Measurements from ENCODE around the gene FKBP5. TPM values are rescaled to one million over a fixed set of nuclear protein-coding genes. Genes with fewer than 3 reads are reported as not detected.

Gene FKBP5
- total and polyA plus RNA-seq, 10 of the 15 experiments (the other 5 are each of a cell fraction or from before 2014, with no cell fraction given), result 29.0 to 123 (median 62.3) TPM

- Histone ChIP-seq H3K4me3 (no peak overlapping the region), H3K9me3 (replicated peaks; ENCODE audit: control insufficient read depth, insufficient read depth, low read length) (no peaks in the 10 kb centered on the region), H3K79me2 (ENCODE audit: control insufficient read depth, insufficient read depth, low read length) (no peaks in the 10 kb centered on the region), H3K4me2 (ENCODE audit: control insufficient read depth, insufficient read depth) (no peak overlapping the region), H2AFZ (ENCODE audit: control insufficient read depth, low read depth, low read length) (no peak overlapping the region), H3K9ac (ENCODE audit: control insufficient read depth, insufficient read depth, low read length) (no peak overlapping the region), H4K20me1 (ENCODE audit: control insufficient read depth, insufficient read depth) (no peaks in the 10 kb centered on the region), H3K27me3 (replicated peaks in 1 of 2; ENCODE audit: control insufficient read depth in 2 of 2, insufficient read depth in 2 of 2, low read length in 1 of 2) (no peaks in the 10 kb centered on the region), H3K4me1 (ENCODE audit: control insufficient read depth, insufficient read depth, low read length) (no peaks in the 10 kb centered on the region), H3K27ac (ENCODE audit: control insufficient read depth, insufficient read depth) (no peak overlapping the region), H3K36me3 (ENCODE audit: control insufficient read depth in 2 of 2, insufficient read depth in 2 of 2, low read length in 1 of 2) (peaks cover 6 to 21% of the 10 kb centered on the region in 2 experiments)
- ChIA-PET POLR2A (no interaction called here), CTCF (interaction anchor here (0.9 to 13.4 kb wide), 4 partner anchors 9 to 146 kb away, joined by 3 to 374 read pairs (median 3); partner anchors contain the start of gene ARMC12), RAD21 (ENCODE audit: unreplicated experiment) (interaction anchor here (0.6 to 2.9 kb wide), 3 partner anchors 36 to 147 kb away, joined by 3 to 24 read pairs (median 3); partner anchors contain the start of gene ARMC12), SMC1A (ENCODE audit: uncharacterized antibody, unreplicated experiment) (interaction anchor here (0.9 to 3.7 kb wide), 6 partner anchors 13 to 147 kb away, joined by 3 to 35 read pairs (median 5); partner anchors contain the start of gene ARMC12)
- no peak for FAIRE-seq
- DNase-seq (ENCODE audit: low read depth, low spot score), result no peak
- intact Hi-C loops (cut with micrococcal nuclease; ENCODE audit: unreplicated experiment) (no loop called here), in situ Hi-C loops (cut with MboI) (no loop called here)
- TF ChIP-seq YBX1 (IDR thresholded peaks at IDR 0.05) (no peak), EED (IDR thresholded peaks at IDR 0.05; ENCODE audit: low read depth) (no peak), NRF1 (conservative IDR thresholded peaks at IDR 0.05; ENCODE audit: low read depth, low read length) (no peak), NR2C2 (IDR thresholded peaks at IDR 0.05; ENCODE audit: borderline replicate concordance, control insufficient read depth, insufficient read length, low read depth) (no peak), NBN (IDR thresholded peaks at IDR 0.05) (no peak), RAD21 (IDR thresholded peaks at IDR 0.05; ENCODE audit: insufficient read depth, low read depth, low read length) (no peak), KLF5 (IDR thresholded peaks at IDR 0.05; ENCODE audit: partially characterized antibody) (no peak)
- ATAC-seq, result no peak
- BruUV-seq (replicated peaks), result no TSS peak
- WGBS (ENCODE audit: insufficient coverage, insufficient replicate concordance, low lambda C conversion rate, missing lambda C conversion rate), result 96% methylated on average over 3 of the region's 3 CpGs
These were observed 98.8 kb downstream of the FKBP5 start for GRCh38 chr6:35589904-35590303.

DNA sequence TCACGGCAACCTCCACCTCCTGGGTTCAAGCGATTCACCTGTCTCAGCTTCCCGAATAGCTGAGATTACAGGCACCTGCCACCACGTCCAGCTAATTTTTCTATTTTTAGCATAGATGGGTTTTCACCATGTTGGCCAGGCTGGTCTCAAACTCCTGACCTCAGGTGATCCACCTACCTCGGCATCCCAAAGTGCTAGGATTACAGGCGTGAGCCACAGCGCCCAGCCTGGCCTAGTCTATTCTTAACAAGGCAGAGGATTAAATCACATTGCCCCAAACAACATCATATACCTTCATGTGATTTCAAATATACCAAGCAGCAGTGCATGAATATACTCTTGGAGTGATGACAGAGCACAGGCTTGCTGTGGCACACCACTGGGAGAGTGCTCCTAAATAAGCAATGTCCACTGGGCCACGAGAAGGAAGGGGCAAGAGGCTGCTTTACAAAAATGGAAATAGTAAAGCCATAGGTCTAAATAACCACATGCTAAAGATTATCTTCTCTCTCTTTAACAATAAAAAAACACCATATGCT lies 99.4 kb downstream of the FKBP5 start:
- ChIA-PET RAD21 (ENCODE audit: unreplicated experiment) (interaction anchor here (0.6 kb wide), 1 partner anchor 503 kb away, joined by 3 read pairs; no protein-coding TSS in a partner anchor), CTCF (interaction anchor here (0.6 to 13.4 kb wide), 4 partner anchors 10 to 147 kb away, joined by 3 to 374 read pairs (median 3); partner anchors contain the start of gene ARMC12), POLR2A (interaction anchor here (0.6 kb wide), 1 partner anchor 28 kb away, joined by 3 read pairs; no protein-coding TSS in a partner anchor), SMC1A (ENCODE audit: uncharacterized antibody, unreplicated experiment) (interaction anchor here (1.6 to 9.9 kb wide), 4 partner anchors 11 to 149 kb away, joined by 5 to 149 read pairs (median 22); partner anchors contain the start of gene ARMC12)
- Histone ChIP-seq H3K9me3 (replicated peaks; ENCODE audit: control insufficient read depth, insufficient read depth, low read length) (no peaks in the 10 kb centered on the region), H3K9ac (ENCODE audit: control insufficient read depth, insufficient read depth, low read length) (no peak overlapping the region), H4K20me1 (ENCODE audit: control insufficient read depth, insufficient read depth) (no peaks in the 10 kb centered on the region), H3K36me3 (ENCODE audit: control insufficient read depth in 2 of 2, insufficient read depth in 2 of 2, low read length in 1 of 2) (peaks cover 6 to 19% of the 10 kb centered on the region in 2 experiments), H3K4me2 (ENCODE audit: control insufficient read depth, insufficient read depth) (no peak overlapping the region), H2AFZ (ENCODE audit: control insufficient read depth, low read depth, low read length) (no peak overlapping the region), H3K79me2 (ENCODE audit: control insufficient read depth, insufficient read depth, low read length) (no peaks in the 10 kb centered on the region), H3K4me1 (ENCODE audit: control insufficient read depth, insufficient read depth, low read length) (no peaks in the 10 kb centered on the region), H3K27ac (ENCODE audit: control insufficient read depth, insufficient read depth) (no peak overlapping the region), H3K27me3 (replicated peaks in 1 of 2; ENCODE audit: control insufficient read depth in 2 of 2, insufficient read depth in 2 of 2, low read length in 1 of 2) (no peaks in the 10 kb centered on the region), H3K4me3 (no peak overlapping the region)
- in situ Hi-C loops (cut with MboI) (no loop called here), intact Hi-C loops (cut with micrococcal nuclease; ENCODE audit: unreplicated experiment) (no loop called here)
- DNase-seq (ENCODE audit: low read depth, low spot score), result no peak
- BruUV-seq (replicated peaks), result no TSS peak
- ATAC-seq, result no peak
- WGBS (ENCODE audit: insufficient coverage, insufficient replicate concordance, low lambda C conversion rate, missing lambda C conversion rate), result 85% methylated on average over 8 of the region's 8 CpGs
- no peak for FAIRE-seq
- TF ChIP-seq POLR2AphosphoS2 (IDR thresholded peaks at IDR 0.05; ENCODE audit: low read depth, low read length) (no peak), CBX5 (IDR thresholded peaks at IDR 0.05; ENCODE audit: low read depth) (no peak)

Data from GM12878 (cell line).